CD4-positive, alpha-beta T cell treated with Interleukin-15 for 1 hour (primary cell): Measurements from ENCODE around the gene IMMP2L.
"Not testable (repeated sequence)": the region's sequence is repeated elsewhere in the genome, so short reads cannot be mapped to it uniquely, and the experiment has no call there.

ENCODE experiments used
- DNase-seq: peaks from one replicate; pipeline ENCODE4 v3.0.0-alpha.2; 2020

The IMMP2L gene

DNA sequence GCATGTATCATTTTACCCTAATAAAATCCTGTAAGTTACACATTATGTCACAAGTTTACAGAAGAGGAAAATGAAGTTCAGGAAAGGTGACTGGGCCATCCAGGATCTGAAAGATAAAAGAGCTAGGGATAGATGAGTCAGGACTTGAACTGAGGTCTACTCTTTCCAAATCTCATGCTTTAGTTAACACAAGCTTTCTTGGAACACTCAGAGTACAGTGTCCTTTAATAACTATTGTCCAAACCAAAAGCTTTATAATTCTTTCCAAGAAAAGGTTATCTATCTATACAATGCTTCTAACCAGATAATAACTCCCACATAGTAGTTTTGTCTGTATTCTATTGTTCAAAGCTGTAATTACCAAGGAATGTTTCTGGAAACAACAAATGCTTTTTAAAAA is 306.7 kb downstream of the IMMP2L start:
- no peak for DNase-seq

DNA sequence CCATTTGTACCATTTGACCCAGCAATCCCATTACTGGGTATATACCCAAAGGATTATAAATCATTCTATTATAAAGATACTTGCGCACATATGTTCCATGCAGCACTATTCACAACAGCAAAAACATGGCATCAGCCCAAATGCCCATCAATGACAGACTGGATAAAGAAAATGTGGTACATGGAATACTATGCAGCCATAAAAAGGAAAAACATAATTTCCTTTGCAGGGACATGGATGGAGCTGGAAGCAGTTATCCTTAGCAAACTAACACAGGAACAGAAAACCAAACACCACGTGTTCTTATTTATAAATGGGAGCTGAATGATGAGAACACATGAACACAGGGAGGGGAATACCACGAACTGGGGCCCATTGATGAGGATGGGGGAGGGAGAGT is 310.9 kb downstream of the IMMP2L start:
- DNase-seq, result not testable (repeated sequence)

DNA sequence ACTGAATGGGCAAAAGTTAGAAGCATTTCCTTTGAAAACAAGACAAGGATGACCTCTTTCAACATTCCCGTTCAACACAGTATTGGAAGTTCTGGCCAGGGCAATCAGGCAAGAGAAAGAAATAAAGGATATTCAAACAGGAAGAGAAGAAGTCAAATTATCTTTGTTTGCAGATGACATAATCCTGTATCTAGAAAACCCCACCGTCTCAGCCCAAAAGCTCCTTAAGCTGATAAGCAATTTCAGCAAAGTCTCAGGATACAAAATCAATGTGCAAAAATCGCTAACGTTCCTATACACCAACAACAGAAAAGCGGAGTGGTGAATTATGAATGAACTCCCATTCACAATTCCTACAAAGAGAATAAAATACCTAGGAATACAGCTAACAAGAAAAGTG is 312.5 kb downstream of the IMMP2L start:
- DNase-seq, result not testable (repeated sequence)

DNA sequence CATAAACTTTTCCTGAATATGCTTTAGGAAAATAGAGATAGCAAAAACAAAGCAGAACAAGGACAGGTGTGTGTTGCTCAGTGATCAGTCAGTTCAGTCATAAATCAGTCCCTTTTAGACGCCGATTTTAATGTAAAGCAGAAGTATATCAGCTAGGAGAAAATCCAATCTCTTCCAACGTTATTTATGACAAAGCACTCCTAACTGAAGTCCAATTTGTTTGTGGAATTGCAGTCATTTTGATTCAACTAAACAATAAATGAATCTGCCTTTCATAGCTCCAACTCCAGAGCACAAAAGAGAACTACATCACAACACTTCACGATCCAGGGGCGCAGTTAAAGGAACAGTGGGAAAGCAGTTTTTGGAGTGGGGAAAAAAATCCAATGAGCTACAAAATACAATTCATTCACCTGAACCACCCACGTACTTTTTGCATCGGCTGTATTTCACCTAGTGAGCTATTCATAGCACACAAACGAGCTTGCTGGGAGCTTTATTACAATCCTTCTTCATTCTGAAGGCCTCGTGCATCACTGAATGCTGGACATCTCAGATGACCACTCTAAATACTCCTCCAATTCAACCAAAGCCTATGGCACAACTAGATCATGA is 320.0 kb downstream of the IMMP2L start:
- DNase-seq, result no peak

DNA sequence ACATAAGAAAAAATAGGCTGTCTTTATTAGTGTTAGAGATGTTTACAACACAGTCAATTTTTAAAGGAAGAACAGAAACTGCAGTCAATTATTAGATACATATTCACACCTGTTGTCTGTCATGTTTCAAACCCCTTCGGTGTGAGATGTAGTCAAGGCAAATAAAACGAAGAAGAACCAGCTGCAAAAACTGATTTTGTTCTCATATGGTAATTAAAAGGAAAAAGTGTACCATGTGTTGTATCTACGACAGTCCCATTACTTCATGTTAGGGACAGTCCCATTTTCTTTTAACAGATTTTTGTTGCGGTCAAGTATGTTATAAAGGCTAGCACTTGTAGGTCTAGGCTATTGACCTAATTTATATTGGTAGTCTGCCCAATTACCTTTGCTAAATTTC is 321.9 kb downstream of the IMMP2L start:
- no peak for DNase-seq

DNA sequence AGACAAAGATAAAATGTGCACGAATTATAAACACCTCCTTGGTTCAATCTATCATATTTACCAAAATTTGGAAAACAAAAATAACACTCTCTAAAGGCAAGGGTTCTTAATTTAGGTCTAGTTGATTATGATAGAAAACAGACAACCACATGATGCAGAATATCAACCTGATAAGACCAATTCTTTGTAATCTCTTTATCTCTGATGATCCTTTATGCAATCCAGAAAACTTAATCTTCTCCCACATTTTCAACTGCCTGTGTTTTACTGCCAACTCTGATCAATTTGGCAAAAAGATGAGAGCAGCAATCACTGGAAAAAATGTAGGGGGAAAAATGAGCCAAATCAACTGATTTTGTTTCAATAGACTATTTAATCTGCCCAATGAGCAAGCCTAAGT is 322.9 kb downstream of the IMMP2L start:
- DNase-seq, result no peak

DNA sequence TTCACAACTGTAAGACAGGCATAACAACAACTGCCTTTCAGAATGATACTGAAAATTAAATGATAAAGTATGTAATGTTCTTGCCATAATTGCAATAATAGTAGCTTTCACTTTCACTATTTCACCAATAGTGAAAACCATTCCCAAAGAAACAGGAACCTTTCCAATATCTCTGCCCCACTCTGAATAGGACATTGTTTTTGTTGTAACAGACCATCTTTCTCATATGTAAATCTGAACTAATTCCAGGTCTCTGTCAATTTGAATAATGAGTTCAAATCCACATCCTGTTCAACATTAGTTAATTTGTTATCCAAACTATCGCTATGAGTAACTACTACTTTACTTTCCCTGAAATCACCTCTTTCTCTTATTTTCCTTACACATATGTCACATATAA is 323.4 kb downstream of the IMMP2L start:
- no peak for DNase-seq

DNA sequence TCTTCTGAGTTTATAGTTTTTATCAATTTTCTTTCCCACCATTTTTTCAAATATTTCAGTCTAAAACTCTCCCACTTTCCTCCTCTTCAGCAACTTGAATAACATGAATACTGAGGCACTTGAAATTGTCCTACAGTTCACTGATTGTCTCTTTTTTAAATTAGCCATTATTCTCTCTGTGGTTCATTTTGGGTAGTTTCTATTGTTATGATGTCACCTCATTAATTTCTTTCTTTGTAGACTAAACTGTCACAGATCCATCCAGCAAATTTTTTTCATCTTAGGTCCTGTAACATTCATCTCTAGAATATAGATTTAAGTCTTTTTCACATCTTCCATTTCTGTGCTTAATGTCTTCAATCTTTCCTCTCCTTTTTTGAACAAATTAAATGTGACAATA is 326.6 kb downstream of the IMMP2L start:
- DNase-seq, result no peak

DNA sequence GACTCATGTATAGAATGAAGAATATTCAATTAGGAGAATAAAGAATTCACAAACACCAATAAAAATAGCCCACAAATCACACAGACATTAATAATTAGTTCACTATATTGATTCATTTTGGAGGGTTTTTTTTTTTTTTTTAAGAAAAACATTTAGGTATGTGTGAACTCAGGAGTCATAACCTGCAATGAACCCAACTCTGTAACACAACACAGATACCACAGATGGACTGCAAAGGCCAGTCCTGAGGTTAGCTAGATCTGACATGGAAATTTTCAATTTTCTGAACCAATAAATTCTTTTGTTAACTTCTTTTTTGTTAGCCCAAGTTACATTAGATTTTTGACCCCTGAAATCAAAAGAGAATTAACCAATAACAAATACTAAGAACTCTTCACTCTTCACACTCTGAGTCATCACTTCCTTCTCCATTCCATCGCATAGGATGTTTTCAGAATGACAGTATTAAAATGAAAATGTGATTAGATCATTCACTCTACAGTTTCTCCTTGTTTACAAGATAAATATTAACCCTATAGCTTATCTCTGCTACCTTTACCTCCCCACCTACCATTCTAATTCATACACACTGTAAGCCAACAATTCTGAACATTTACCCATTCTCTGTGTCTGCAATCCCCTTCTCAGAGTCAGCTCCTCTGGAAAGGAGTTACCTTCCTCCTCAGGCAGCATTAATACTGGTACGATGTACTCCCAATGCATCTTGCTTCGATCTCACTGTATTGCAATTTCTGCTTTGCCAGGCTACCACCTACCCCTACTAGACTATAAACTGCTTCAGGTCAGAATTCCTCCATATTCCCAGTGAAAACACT is 329.8 kb downstream of the IMMP2L start:
- no peak for DNase-seq

DNA sequence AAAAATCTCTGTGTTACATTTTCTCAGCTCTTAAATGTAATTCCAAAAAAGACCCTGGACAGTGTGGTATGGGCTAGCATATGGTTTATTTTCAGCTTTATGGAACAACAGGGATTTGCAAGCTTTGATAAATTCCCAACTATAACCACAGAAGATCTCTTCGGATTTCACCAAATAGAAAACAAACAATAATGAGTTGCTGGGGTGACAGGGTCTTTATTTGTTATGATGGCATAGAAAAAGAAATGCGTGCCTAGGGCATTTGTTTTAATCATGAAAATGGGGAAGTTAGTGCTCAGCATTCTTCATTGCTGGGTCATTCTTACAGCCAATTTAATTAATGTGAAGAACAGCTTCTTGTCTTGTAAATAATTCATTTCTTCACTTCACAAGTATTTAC is 332.4 kb downstream of the IMMP2L start:
- DNase-seq, result no peak

DNA sequence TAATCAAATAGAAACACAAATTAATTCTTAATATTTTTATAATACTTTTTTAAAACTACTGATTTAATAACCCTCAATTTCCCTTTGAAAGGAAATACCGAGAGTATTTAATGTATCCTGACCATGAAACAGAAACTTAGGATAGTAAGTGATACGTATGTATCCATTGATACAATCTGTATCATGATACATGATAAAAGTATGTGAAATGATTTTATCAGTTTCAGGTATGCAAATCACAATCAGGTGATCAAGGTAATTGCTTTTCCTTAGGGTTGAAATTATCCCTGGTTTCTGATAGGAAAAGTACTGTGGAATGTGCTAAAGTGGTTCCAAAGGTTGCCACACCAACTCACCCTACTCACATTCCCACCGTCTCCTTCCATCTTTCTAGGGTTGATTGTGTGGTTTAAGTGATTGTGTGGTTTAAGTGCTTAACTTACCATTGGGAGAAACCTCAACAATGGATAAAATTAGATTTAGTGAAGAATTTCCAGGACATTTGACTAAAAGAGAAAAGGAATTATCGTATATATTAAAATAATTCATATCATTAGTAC is 333.0 kb downstream of the IMMP2L start:
- DNase-seq, result no peak

DNA sequence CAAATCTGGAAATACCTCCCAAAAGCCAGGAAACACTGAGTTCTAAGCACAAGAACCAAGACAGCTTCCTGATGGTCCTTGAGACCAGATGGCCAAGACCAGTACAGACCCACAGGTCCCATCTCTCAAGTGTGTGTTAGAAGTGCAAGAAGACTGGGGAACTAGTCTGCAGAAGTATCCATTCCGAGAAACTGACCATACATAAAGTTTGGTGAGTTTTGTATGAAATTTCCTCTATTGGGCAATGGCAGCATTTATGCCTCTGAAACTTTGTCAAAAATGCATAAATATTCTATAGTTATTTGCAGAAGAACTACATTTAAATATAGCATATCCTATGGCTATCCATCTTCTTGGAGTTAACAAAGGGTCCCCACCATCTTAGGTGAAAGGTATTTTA is 333.9 kb downstream of the IMMP2L start:
- DNase-seq, result no peak

DNA sequence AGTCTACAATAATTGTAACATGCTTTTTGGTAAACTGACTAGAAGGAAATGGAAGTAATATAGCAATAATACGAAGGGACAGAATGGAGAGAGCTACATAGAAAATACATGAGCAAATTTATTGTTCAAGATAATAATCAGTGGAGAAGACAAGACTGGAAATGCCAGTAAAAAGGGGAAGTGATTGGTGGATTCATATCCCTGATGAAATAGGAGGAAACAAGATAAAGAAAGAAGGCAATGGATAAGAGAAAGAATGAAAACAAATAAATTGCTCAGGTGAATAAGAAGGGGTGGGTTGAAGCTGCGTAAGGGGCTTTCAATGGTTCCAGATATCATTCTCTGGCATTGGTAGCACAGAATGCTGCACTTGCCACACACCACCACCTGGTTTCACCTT is 335.5 kb downstream of the IMMP2L start:
- DNase-seq, result no peak

DNA sequence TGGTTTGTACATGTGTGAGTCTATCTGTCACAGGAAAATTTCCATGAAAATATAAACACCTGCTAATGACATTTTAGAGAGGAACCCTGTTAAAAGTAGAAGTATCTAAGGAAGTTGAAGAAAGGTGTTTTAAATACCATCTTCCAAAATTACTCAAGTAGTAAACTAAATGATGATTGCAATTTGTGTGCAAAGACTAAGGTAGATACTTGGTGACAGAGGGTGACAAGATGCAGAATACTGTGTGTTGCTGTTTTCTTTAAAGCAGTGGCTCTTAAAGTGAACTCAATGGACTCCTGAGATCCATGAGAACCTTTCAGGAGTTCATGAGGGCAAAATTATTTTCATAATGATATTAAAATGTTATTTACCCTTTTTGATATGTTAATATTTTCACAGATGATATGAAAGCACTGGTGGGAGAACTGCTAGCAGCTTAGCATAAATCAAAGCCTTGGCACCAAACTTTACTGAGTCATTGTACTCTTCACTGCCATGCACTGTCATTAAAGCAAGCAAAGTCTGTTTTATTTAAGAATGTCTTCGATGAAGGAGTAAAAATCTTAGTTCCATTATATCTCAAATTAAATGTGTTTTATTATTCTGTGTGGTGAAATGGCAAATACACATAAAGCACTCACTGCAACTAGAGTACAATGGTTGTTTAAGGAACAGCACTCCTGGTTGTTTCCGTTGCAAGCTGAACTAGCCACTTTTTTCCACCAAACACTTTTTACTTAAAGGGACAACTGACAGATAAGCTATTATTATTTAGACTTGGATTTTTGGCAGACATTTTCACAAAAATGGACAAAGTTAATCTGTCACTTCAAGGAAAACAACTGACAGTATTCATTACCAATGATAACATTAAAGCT is 337.7 kb downstream of the IMMP2L start:
- no peak for DNase-seq

DNA sequence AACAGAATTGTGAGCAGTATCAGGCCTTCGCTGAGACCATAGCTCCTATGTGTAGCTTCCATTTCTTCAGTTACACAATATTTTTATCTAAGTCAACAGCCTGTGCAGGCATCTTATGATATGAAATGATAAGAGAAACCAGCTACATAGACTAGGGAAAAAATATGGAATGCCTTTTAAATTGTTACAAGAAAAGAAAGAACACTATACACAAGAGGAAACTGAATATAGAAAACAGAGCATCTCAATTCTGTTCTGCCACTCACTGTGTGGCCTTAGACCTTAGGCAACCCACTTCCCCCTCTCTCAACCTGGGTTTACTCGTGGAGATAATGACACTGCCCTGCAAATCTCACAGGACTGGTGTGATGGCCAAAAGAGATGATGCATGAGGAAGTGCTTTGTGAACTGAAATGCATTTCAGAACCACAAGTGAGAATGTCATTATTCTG is 338.5 kb downstream of the IMMP2L start:
- DNase-seq, result no peak

DNA sequence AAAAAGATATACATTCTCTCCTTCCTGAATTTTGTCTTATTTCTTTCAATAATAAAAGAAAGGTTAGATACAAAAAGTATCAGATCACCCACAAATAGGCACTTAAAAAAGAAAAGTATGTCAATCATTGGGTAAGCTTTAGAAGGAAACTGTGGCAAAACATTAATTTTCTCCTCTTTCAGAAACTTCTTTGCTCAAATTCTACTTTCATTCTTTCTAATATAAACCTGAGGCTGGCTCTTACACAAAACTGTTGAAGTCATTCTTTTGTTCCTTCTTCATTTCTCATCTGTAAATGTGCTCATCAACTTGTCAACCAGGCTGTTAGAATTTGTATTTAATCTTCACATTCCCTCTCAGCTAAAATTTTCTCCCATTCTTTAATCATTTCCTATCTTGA is 346.7 kb downstream of the IMMP2L start:
- no peak for DNase-seq

DNA sequence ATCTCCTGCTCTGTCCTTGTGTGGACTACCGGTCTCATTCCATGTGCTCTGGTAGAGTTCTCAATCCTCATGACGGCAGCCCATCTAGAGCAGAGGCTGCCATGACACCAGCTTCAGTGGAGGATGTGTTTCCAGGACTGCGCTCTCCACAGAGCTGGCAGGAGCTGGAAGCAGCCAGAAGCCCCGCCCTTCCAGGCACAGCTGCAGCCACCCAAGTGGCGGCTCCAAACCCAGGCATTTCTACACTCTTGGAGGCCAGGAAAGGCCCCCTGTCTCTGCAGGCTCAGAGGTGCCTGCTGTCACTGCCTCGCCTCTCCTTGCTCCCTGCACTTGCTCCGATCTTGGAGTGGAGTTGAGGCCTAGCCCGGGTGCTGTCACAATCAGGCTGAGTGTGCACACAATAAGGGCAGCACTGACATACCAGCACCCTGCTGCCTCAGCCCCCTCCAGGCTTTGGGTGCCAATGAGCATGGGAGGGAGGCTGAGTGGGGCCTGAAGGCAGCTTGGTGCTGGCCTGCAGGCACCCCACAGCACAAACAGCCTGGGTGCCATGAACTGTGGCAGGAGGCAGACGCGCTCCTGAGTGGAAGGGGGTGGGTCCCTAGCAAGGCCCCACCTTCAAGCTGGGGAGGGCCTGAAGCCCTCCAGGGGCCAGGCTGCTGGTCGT is 349.3 kb downstream of the IMMP2L start:
- DNase-seq, result no peak

DNA sequence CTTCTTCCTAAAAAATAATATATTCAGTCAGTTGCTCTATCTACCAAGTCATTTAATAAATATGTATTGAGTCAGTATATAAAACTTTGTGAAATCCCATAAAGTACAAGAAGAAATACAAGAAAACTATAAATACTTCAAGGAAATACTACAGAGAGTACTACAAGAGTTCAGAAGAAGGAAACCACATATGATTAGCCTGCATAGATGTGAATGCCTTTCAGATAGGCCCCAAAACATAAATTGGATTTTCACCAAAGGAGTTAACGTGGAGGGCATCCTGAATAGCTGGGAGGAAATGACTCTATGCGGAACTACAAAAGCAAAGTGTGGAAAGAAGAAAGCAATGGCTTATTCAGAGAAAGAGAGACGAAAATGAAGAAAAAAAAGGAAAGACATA is 351.3 kb downstream of the IMMP2L start:
- no peak for DNase-seq

DNA sequence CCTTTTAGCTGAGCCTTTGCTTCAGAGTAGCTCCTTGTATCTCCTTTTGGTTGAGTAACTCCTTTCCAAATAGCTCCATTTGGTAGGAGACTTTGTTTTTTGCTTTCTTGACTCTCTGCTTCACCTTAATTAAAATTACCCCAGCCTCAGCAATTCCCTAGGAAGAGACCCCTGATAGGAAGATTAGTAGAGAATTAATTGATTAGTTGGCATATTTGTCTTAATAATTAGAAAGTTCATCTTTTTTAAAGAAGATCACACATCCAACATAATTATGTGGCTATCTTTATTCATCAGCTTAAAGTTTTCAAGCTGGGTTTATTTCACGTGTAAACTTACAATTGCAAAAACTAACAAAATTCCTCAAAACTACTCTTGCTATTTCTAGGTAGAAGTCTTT is 352.2 kb downstream of the IMMP2L start:
- DNase-seq, result no peak

DNA sequence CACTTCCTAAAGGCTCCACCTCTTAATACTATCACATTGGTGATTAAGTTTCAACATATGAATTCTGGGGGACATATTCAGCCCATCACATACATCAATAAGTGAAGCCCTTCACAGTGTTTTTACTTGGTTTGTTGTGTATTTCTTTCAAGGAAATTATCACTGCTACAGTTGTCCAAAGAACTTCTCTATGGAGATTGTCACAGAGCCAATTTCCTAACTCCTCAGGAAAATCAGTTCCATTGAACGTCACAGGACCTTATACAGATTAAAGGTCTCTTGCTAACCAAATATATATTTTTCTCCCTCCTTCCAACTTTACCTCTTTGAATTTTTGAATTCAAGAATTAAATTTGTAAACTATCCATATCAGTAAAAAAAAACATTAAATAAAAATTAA is 357.0 kb downstream of the IMMP2L start:
- no peak for DNase-seq

DNA sequence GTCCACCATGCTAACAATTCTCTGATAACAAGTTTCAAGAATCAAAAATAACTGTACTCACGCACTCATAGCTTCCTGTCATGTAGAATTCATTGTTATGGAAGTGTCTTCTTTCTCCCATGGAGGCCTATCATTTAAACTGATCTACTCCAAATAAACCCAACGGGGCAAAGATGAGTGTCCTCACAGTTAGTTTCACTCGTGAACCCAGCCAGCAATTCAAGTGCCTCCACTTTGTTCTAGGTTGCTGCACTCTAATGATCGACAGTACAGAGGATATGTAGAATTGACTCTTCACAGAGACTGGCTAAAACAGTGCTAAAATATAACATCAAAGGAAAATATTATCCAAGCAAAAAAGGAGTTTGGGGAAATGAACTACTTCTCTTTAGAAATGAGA is 360.0 kb downstream of the IMMP2L start:
- no peak for DNase-seq

DNA sequence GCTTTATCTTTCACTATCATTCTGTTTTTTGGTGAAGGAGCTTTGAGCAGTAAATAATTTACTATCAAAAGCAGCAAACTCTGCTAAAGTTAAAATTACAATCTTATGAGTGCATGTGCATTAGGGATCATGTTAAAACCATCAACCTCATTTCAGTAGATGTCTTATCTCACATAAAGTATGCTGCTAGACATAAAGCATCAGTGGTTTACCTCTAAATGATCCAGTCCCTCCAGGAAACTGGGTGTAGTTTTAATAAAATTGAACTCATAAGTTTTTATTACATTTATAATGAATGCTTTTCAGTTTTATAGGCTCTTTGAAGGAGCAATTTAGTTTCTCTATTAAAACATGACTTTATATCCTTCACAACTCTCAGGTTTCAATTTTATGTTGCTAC is 362.6 kb downstream of the IMMP2L start:
- DNase-seq, result no peak

DNA sequence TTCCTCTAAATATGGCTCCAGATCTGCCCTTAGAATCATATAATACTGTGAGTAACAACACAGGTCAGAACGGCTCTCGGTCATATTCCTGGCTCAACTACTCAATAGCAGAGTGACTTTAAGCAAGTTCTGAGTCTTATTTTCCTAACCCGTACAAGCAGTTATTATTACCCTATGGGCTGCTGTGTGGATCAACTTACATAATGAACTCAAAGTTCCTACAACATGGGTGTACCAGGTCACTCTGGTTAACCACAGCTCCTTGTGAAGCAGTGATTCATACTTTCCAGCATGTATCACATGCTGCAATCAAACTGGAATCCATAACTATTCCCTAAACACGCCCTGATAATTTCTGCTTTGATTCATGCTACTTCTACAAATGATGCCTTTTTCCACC is 364.0 kb downstream of the IMMP2L start:
- no peak for DNase-seq
